GM19043 (cell line): ENCODE data around the gene WDR48.

Experiments used
- ATAC-seq: cut with Tn5 transposase; IDR thresholded peaks from one replicate; pipeline ENCODE4 v1.9.1; 2021; ENCODE audit warnings: low read depth; ENCODE audit not compliant: unreplicated experiment

Gene WDR48

DNA sequence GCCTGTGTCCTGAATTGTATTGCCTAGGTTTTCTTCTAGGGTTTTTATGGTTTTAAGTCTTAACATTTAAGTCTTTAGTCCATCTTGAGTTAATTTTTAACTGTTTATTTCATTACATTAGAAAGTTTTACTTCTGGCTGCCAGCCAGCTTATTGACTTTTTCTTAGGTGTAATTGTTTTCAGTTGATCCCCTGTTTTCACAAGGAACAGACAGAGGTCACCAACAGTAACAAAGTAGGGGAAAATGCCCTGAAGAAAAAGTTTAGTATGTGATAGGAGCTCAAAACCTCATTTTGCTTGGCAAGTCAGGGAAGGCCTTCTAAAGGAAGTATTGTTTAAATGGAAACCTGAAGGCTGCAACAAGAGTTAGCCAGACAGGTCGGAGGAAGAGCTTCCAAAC, 10.4 kb downstream of the WDR48 start:
- no peak for ATAC-seq

DNA sequence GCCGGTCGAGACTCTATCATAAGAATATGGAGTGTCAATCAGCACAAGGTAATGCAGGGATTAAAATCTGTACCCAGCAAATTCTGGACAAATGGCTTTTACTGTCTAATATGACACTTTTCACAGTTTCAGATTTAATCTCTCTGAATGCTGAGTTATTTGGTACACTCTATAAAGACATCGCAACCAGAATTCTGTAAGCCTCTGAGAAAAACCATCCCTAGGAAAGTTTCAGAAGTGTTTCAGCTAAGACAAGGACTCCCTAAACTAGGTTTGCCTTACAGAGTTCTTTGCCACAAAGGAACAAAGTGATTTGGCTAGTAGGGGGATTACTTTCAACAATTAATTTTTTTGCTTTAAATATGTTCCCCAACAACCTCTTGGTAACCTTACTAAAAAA, 11.3 kb downstream of the WDR48 start:
- ATAC-seq: no peak

DNA sequence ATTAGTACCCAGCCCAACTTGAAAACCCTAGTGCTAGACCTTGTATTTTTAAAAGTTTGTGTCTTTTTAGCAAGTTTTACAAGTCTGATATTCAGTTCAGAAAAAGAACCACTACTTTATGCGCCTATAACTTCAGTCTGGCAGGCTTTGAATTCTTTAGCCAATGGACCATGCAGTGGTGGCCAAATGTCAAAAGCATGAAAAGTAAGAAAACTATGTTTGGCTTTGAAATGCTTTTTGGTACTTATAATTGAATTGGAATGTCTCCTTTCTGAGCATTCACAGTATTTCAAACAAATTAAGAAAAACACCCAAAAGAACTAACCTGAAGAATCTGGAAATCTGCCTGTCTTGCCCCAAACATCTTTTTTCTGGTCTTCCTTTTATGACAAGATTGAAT, 12.8 kb downstream of the WDR48 start:
- no peak for ATAC-seq

DNA sequence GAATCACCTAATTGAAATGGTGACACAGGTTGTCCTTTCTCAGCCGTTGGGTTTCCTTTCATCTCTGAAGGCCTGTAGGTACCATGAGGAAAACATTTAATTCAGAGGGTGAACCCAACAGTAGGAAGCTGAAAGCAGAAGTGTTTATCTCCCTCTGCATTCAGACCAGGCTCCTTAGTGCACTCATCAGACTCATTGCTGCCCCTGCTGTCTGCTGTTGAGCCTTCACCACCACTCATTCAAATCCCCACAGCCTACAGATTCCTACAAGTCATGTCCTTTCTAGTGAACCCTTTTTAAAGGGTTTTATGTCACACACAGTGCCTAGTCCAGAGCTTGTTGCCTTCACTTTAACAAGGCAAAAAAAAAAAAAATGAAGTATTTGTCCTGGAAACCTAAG, 13.4 kb downstream of the WDR48 start:
- ATAC-seq: peak; percentile 98

DNA sequence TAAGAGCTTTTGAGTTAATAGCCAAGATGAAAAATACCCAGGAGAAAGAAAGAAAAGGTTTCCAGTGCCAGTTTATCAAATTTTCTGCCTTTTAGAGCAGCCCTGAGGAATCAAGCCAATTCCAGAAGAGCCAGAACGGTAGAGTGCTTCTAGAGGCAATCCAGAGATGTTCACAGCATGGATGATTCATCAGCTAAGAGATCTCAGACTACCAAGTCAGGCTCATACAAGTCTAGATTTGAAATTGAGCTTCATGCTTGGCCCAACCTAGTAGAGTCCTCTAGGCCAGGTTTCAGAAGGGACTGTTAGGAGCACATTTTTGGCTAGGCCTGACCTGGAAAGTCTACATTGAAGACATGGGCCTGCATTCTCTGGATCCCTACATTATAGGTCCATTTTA, 15.5 kb downstream of the WDR48 start:
- no peak for ATAC-seq

DNA sequence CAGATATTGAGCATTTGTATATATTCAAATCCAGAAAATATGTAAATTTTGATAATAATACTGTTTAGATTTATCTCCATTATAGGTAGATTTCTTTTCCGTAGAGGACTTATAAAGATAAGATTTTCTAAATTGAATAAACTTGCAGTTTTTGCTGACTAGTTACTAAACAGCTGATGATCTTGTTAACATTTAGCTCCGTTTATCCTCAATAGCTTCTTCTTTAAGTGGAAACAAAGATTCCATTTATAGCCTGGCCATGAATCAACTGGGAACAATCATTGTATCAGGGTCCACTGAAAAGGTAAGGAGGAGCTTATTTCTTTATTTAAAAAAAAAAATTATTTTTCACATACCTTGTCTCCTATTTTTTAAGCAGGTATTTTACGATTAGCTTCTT, 16.7 kb downstream of the WDR48 start:
- ATAC-seq: no peak

DNA sequence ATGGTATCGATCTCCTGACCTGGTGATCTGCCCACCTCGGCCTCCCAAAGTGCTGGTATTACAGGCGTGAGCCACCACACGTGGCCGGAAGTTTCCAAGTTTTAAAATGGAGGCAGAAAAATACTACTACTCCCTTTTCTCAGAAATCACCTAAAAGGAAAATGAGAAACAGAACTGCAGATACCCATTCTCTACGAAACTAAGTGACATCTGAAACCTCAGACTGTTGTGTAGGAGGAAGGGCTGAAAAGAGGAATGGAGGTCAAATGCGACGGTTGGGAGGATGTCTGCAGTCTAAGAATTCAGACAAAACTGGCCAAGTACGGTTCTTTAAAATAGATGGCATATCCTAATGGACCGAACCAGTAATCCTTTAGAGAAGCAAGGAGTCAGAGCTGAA, 24.1 kb downstream of the WDR48 start:
- ATAC-seq: no peak

DNA sequence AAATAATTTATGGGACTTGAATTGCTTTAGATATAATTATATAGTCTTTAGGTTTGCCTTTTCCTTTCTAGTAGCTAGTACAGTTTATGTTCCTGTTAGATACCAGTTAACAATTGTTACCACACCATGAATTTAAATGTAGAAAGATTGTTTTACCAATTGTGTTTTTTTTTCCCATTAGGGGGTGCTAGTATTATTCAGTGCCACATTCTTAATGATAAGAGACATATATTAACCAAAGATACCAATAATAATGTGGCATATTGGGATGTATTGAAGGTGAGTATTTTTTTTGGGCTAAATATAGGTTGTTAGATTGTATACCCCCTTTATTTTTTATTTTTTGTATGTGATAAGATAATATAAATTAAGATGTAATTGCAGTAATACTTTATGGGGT, 27.7 kb downstream of the WDR48 start:
- ATAC-seq: no peak

DNA sequence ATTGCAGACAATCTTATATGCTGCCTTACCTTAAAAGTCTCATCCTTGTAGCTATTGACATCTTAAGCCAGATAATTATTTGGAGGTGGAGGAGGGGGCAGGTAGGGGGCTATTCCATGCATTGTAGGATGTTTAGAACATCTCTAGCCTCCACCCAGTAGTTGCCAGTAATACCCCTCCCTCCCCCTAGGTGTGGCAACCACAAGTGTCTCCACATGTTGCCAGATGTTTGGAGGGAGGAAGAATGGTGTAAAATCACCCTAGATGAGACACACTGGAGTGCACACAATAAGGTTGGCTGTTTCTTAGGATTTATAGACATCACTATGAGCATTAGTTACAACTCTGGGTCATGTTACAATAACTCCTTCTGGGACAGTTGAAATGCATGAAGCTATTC, 28.2 kb downstream of the WDR48 start:
- no peak for ATAC-seq

DNA sequence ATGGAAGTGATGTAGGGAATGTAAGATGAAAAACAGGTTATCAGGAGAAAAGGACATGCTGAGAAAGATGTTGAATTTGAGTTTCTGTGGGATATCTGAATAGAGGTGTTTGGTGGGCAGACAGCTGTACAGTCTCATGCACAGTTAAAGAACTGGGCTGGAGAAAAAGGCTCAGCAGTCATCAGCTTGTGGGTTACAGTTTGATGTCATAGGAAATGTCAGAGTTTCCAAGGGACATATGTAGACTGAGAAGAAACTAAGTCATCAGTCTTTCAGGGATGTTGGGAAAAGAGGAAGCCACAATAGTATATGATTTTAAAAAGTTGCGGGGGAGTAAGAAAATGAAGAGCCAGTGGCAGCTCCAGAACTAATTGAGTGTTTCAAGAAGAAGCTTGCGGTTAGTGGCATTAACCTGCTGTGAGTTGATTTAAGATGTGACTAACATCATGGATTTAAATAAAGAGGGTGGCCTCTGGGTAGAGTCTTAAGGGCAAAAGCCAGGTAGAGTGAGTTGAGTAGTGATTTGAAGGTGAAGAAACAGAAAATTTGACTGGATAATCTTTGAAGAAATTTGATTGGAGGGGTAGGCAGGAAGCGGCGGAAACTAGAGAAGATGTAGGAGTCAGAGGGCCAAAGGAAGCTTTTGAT, 31.0 kb downstream of the WDR48 start:
- ATAC-seq: no peak

DNA sequence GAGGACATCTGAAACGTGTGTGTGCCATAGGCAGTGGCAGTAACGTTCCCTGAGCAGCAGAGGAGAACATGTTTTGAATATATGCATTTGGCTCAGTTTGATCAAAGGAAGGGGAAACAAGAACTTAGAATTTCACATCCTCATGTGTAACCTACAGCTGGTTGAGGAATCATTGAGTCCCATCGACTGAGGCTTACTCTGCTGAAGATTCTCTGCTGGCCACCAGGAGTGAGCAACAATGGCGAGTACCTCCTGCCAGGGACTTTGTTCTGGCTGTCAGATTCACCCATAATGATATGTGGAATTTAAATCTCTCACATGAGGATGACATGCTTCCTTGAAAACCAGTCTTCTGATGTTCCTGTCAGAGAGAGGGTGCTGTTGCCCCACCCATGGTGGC, 34.3 kb downstream of the WDR48 start:
- ATAC-seq: no peak

DNA sequence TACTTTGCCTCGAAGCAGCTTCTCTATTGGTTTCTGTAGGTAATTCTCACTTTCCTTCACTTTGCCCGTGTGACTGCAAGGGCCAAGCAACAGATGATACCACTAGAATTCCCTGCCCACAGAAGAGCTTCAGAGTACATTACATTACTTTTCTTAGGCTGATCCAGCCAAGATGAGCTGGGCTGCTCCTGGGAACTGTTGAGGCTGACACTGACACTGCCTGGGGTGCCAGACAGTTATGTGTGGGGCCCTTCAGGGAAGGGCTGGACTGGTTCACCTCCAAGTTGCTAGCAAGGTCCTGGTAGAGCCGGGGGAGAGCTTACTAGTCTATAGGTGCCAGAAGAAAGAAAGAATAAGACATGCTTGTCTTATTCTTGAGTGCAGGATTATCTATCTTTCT, 36.6 kb downstream of the WDR48 start:
- no peak for ATAC-seq

DNA sequence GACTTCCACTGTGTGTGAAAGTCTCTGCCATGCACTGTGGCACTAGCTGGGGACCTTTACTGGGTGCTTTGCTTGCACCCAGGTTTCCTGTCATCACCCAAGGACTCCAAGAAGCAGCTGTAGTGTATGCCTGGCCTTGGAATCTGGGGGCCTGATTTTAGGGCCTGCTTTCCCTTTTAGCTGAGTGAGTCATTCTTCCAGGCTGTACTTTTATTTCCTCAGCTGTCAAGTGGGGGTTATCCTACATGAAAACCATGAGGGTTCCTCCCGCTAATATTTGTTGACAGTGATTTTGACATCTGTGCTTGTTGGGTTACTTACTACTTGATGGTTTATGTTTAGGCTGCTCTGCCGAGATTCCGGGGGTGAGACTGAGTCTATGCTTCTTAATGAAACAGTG, 37.1 kb downstream of the WDR48 start:
- no peak for ATAC-seq

DNA sequence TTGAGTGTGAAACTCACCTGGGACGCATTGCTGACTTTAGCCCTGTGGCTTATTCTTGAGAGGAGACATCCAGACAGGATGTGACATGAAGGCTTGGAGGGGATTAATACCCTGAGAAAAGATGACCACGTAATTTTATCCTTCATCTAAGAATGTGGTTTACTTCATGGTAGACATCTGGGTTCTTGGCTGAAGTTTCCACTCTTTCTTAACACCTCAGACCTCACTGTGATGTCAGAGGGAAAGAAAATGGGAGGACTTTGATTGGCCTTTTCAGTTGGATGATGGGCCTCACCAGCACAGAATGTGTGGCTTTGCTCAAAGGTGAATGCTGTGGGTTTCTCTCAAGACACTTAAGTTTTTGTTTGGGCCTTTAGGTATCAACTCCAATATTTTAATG, 39.1 kb downstream of the WDR48 start:
- ATAC-seq: no peak

DNA sequence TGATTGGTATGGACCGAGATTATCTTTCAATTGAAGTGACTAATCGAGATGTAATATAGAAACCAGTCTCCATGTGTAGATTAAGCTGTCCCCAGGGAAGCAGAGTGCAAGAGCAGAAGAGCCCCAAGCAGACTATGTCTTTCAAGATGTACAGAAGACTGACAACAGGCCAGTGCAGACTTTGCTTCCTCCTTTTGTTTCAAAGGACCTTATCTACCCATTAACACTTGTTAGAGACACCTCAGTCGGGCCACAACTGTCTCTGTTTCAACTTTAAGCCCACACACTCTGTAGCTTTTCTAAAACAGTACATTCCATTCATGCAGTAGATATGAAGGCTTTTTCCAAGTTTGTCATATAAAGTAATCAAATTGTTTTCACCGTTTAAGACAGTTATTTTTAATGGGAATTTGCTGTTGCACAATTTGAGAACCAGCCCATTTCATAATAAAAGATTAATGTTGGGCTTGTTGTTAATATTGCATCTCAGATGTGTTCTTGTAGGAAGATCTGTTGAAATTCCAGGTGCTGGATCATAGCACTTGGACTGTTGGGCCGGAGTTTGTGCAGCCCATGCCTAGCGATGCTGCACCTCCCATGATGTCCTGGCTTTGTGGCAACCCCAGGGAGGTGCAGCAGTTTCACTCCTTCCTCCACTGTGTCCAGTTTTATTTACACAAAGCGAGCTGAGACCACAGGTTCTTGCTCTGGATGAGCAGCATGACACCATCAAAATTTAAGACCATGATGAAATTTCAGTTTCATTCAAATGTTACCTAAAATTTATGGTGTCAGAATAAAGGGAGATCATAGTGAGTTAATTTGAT, 43.2 kb downstream of the WDR48 start:
- no peak for ATAC-seq

DNA sequence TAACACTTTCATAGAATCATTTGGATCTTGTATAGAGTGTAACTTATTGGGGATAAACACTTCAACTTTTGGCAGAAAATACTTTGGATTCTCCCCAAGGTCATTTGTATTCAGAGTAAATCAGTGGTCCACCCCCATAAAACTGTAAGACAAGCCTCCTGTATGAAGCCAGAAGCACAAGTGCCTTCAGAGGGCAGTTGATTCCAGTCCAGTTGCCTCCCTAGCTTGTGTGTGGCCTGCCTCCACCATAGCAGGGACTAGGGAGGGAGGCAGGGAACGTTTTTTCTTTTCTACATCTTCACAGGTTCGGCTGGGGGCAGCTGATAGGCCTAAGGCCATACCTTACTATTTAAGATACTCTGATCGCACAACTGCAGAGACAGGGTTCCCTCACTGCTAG, 44.0 kb downstream of the WDR48 start:
- ATAC-seq: no peak

DNA sequence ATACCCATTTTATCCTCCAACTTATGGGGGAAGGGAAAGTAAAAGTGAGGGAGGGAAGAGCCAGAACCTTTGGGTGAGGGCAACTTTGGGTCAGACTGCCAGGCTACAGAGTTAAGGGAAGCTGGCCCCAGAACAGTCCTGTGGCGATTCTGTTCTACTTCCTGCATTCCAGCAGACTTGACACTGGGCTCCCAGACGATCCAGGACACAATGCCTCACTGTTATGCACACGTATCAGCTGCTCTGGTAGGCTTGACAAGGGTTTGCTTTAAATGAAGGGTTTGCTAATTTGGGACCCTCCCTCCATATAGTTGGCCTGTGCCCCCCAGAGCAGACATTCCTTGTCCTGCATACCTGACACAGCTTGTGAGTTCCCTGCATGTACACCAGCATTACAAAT, 45.0 kb downstream of the WDR48 start:
- no peak for ATAC-seq

DNA sequence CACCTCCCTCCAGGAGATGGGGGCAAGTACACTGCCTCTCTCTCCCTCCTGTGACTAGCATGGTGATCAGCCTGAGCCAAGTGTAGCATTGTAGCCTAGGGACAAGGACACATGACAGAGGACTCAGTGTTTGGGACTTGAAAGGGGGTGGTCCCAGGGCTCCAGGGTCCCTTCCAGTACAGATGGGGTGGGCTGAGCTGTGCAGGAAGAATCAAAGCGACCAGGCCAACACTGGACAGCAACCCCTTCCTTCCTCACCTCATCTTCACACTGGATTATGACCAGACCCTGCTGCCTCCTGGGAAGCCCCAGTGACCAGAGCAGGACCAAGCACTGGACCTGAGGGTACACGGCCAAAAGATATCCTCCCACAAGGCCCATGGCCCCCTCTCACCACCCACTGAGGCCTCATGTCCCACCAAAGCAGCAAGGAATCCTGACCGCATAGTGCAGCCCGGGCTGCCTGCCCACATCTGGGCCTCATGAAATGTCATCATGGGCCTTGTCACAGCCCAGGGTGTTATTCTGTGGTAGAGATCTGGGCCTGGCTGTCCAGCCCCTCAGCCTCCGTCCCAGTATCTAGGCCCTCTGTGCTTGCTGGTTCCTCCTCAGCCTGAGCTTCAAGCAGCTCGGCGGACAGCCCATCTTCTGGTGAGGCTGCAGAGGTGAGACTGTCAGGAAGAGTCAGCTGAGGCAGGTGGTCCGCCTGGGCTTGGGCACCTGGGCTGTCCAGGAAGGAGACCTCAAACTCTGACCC, 46.1 kb downstream of the WDR48 start:
- ATAC-seq: no peak

DNA sequence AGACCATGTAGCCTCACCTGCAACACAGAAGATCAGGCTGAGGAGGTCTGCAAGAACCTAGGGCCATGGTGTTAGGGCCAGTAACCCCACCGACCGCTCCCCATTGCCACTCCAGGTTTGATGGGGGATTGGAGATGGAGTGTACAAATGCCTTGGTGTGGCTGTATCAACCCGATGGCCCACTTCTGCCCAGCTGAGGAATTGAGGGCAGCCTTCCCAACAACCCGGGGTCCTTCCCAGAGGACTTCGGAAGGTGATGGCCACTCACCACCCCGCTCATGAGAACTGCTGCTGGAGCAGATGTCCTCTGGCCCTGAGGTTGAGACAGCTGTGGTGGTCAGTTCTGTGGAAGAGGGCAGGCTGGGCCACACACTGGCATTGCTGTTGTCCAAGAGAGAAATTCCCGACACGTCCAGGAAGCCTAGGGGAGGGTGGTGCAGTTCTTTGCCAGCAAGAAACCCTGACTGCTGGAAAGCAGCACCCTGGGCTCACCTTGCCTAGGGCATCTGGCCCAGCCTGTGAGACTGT, 46.7 kb downstream of the WDR48 start:
- no peak for ATAC-seq

DNA sequence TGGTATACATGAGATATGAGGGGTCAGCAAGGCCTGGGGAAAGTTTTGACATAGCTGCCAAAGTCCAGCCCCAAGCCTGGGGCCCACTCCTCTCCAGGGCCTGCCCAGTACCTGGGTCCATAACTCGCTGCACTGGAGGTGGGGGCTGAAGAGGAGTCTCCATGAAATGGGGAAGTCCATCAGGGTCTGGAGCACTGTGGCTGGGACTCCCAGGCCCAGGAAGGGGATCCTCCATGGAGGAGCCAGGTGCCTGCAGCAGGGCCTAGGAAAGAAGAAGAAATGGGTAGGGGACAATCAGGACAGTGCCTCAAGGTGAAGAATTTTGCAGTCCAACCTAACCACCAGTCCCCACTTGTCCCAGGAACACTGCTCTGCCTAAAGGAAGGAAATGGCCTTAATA, 47.4 kb downstream of the WDR48 start:
- no peak for ATAC-seq

DNA sequence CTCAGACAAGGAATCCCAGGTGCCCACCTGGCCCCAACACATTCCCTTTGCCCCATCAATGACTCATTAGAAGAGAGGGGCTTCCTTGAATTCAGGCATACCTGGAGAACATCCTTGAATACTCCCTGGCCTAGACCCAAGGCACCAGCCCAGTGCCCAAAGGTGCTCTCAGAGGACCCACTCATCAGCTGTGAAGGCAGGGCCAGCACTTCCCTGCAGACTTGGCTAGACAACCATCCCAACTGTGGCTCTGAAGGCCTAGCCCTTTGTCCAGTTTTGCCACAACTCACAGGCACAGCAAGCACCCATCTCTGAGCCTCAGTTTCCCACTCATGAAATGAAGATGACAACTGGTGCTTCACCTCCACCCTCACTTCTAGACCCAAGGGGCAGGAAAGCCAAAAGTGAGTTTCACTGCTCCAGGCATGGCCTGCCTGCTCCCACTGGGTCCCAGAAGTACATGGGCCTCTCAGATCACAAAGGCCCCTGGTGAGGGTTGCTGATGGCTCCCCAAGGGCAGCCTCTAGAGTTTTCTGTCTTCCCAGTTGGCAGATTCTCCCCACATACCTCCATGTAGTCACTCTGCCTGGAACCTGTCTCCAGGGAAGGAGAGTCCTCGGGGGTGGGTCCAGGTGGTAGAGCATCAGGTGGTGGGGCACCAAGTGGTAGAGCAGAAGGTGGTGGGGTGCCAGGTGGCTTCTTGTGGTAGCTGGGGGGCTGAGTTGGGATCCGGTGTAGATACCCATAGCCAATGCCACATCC, 48.1 kb downstream of the WDR48 start:
- ATAC-seq: no peak
